ENCODE measurements around the gene VCL. TPM values are rescaled to one million over a fixed set of nuclear protein-coding genes. Genes with fewer than 3 reads are reported as not detected.
A peak's percentile ranks its signal among the peaks of the same experiment; 100 is the strongest.

VCL gene
- total and polyA plus RNA-seq, 2 donors, result 12.0 to 15.4 TPM

GRCh38 chr10:74097776-74098175, 99.9 kb downstream of the VCL start:
- H3K4me3 ChIP-seq (ENCODE audit: low read length in 2 of 2), result no peak overlapping the region
- no peak for DNase-seq (ENCODE audit: low read depth in 6 of 9, low spot score in 9 of 9)
- WGBS, result 96% methylated on average over 9 of the region's 9 CpGs
- no peak overlapping the region for H3K27ac ChIP-seq (ENCODE audit: low read depth in 1 of 2, low read length in 1 of 2)
- H3K36me3 ChIP-seq (ENCODE audit: control insufficient read depth in 2 of 2, insufficient read depth in 2 of 2, low read length in 1 of 2), result no peaks in the 10 kb centered on the region
- H3K4me1 ChIP-seq (ENCODE audit: control insufficient read depth in 2 of 2, insufficient read depth in 2 of 2, low read length in 2 of 2), result no peaks in the 10 kb centered on the region
- H3K9me3 ChIP-seq (ENCODE audit: control insufficient read depth in 2 of 2, insufficient read depth in 1 of 2, low read length in 1 of 2), result no peaks in the 10 kb centered on the region
- no peaks in the 10 kb centered on the region for H3K27me3 ChIP-seq (ENCODE audit: control insufficient read depth in 2 of 2, insufficient read depth in 1 of 2, low read length in 1 of 2)

DNA sequence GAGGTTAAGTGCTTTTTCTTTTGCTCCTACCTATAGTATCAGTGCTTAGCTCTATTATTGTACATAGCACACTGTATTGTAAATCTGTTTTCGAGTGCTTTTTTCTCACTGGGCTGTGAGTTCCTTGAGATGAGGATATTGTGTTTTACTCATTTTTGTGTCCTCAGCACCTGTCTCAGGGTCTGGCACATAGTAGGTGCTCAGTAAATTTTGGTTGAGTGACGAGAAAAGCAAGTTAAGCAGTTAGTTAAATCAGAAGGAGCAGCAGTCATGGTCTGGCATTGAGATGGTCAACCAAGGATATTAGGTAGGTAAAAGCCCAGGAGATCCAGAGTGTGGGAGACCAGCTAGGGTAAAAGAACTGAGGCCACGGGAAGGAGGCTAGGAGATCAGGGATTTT, 101.5 kb downstream of the VCL start:
- H3K27me3 ChIP-seq (ENCODE audit: control insufficient read depth in 2 of 2, insufficient read depth in 1 of 2, low read length in 1 of 2), result no peaks in the 10 kb centered on the region
- no peaks in the 10 kb centered on the region for H3K4me1 ChIP-seq (ENCODE audit: control insufficient read depth in 2 of 2, insufficient read depth in 2 of 2, low read length in 2 of 2)
- no peaks in the 10 kb centered on the region for H3K36me3 ChIP-seq (ENCODE audit: control insufficient read depth in 2 of 2, insufficient read depth in 2 of 2, low read length in 1 of 2)
- no peak overlapping the region for H3K4me3 ChIP-seq (ENCODE audit: low read length in 2 of 2)
- no peaks in the 10 kb centered on the region for H3K9me3 ChIP-seq (ENCODE audit: control insufficient read depth in 2 of 2, insufficient read depth in 1 of 2, low read length in 1 of 2)
- no peak overlapping the region for H3K27ac ChIP-seq (ENCODE audit: low read depth in 1 of 2, low read length in 1 of 2)
- DNase-seq (ENCODE audit: low read depth in 6 of 9, low spot score in 9 of 9), result no peak
- WGBS, result 98% methylated on average over 3 of the region's 3 CpGs

GRCh38 chr10:74099836-74100235, 101.9 kb downstream of the VCL start:
- Histone ChIP-seq H3K9me3 (ENCODE audit: control insufficient read depth in 2 of 2, insufficient read depth in 1 of 2, low read length in 1 of 2) (no peaks in the 10 kb centered on the region), H3K27ac (ENCODE audit: low read depth in 1 of 2, low read length in 1 of 2) (no peak overlapping the region), H3K27me3 (ENCODE audit: control insufficient read depth in 2 of 2, insufficient read depth in 1 of 2, low read length in 1 of 2) (no peaks in the 10 kb centered on the region), H3K36me3 (ENCODE audit: control insufficient read depth in 2 of 2, insufficient read depth in 2 of 2, low read length in 1 of 2) (peaks cover 0 to 2% of the 10 kb centered on the region in 2 donors), H3K4me3 (ENCODE audit: low read length in 2 of 2) (no peak overlapping the region), H3K4me1 (ENCODE audit: control insufficient read depth in 2 of 2, insufficient read depth in 2 of 2, low read length in 2 of 2) (no peaks in the 10 kb centered on the region)
- no peak for DNase-seq (ENCODE audit: low read depth in 6 of 9, low spot score in 9 of 9)
- 92% methylated on average over 3 of the region's 3 CpGs for WGBS

DNA sequence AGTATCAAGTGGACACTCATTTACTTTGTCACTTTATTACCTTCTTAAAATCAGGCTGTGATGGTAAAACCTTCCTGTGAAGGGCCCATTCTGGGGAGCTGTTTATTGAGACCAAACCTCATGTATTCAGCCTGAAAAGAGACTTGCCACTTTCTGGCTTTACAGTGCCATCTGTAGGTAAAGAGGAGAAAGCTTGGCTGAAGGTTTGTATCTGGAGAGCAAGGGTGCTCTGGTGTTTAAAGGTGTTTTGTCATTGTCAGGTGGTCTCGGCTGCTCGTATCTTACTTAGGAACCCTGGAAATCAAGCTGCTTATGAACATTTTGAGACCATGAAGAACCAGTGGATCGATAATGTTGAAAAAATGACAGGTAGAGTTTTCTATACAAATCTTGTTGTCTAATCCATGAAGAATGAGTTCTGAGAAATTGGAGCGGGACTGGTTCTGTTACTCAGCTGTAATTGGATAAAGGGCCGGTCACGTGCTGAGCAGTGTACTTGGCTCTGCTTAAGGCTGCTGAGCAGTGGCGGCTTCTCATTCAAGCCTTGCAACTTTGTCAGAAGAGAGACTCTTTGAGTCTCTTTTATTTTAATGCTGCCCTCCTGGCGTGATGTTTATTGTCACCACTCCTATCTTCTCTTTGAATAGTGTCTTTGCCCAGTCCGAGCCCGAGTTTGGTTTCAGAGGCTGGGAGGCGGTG, 105.8 kb downstream of the VCL start:
- no peak overlapping the region for H3K27ac ChIP-seq (ENCODE audit: low read depth in 1 of 2, low read length in 1 of 2)
- H3K9me3 ChIP-seq (ENCODE audit: control insufficient read depth in 2 of 2, insufficient read depth in 1 of 2, low read length in 1 of 2), result no peaks in the 10 kb centered on the region
- 98% methylated on average over 11 of the region's 11 CpGs for WGBS
- DNase-seq (ENCODE audit: low read depth in 6 of 9, low spot score in 9 of 9), result peak in 2 of 9 donors; percentile 16 to 36
- H3K4me1 ChIP-seq (ENCODE audit: control insufficient read depth in 2 of 2, insufficient read depth in 2 of 2, low read length in 2 of 2), result no peaks in the 10 kb centered on the region
- H3K36me3 ChIP-seq (ENCODE audit: control insufficient read depth in 2 of 2, insufficient read depth in 2 of 2, low read length in 1 of 2), result peaks cover 0 to 21% of the 10 kb centered on the region in 2 donors
- no peak overlapping the region for H3K4me3 ChIP-seq (ENCODE audit: low read length in 2 of 2)
- H3K27me3 ChIP-seq (ENCODE audit: control insufficient read depth in 2 of 2, insufficient read depth in 1 of 2, low read length in 1 of 2), result no peaks in the 10 kb centered on the region

DNA sequence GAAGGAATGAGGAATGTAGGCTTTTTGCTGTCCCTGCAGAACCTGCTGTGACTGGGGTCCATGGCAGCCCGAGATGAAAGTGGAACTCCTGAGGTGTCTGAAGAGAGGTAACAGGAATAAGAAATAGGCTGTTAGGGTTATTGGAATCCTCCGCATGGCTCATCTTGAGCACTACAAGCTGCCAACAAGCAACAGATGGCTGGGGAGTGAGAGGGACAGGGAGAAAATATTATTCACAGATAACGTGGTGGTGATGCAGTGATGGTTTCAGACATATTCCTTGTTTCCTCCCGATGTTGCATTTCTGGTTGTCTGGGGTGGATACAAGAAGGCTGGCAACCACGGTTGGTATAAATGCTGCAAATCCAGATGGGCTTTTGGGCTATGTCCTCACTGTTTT, 106.6 kb downstream of the VCL start:
- peaks cover 4 to 29% of the 10 kb centered on the region in 2 donors for H3K36me3 ChIP-seq (ENCODE audit: control insufficient read depth in 2 of 2, insufficient read depth in 2 of 2, low read length in 1 of 2)
- H3K27ac ChIP-seq (ENCODE audit: low read depth in 1 of 2, low read length in 1 of 2), result no peak overlapping the region
- no peaks in the 10 kb centered on the region for H3K27me3 ChIP-seq (ENCODE audit: control insufficient read depth in 2 of 2, insufficient read depth in 1 of 2, low read length in 1 of 2)
- WGBS, result 97% methylated on average over 5 of the region's 5 CpGs
- H3K9me3 ChIP-seq (ENCODE audit: control insufficient read depth in 2 of 2, insufficient read depth in 1 of 2, low read length in 1 of 2), result no peaks in the 10 kb centered on the region
- no peak for DNase-seq (ENCODE audit: low read depth in 6 of 9, low spot score in 9 of 9)
- no peak overlapping the region for H3K4me3 ChIP-seq (ENCODE audit: low read length in 2 of 2)
- H3K4me1 ChIP-seq (ENCODE audit: control insufficient read depth in 2 of 2, insufficient read depth in 2 of 2, low read length in 2 of 2), result no peaks in the 10 kb centered on the region

- no peak overlapping the region for H3K4me3 ChIP-seq (ENCODE audit: low read length in 2 of 2)
- H3K9me3 ChIP-seq (ENCODE audit: control insufficient read depth in 2 of 2, insufficient read depth in 1 of 2, low read length in 1 of 2), result no peaks in the 10 kb centered on the region
- WGBS, result 97% methylated on average over 8 of the region's 8 CpGs
- peaks cover 4 to 32% of the 10 kb centered on the region in 2 donors for H3K36me3 ChIP-seq (ENCODE audit: control insufficient read depth in 2 of 2, insufficient read depth in 2 of 2, low read length in 1 of 2)
- no peaks in the 10 kb centered on the region for H3K27me3 ChIP-seq (ENCODE audit: control insufficient read depth in 2 of 2, insufficient read depth in 1 of 2, low read length in 1 of 2)
- H3K27ac ChIP-seq (ENCODE audit: low read depth in 1 of 2, low read length in 1 of 2), result no peak overlapping the region
- H3K4me1 ChIP-seq (ENCODE audit: control insufficient read depth in 2 of 2, insufficient read depth in 2 of 2, low read length in 2 of 2), result no peaks in the 10 kb centered on the region
- no peak for DNase-seq (ENCODE audit: low read depth in 6 of 9, low spot score in 9 of 9)
Observed at GRCh38 chr10:74104996-74105395, 107.1 kb downstream of the VCL start.

GRCh38 chr10:74107391-74107790, 109.5 kb downstream of the VCL start:
- Histone ChIP-seq H3K4me3 (ENCODE audit: low read length in 2 of 2) (no peak overlapping the region), H3K27me3 (ENCODE audit: control insufficient read depth in 2 of 2, insufficient read depth in 1 of 2, low read length in 1 of 2) (no peaks in the 10 kb centered on the region), H3K36me3 (ENCODE audit: control insufficient read depth in 2 of 2, insufficient read depth in 2 of 2, low read length in 1 of 2) (peaks cover 12 to 50% of the 10 kb centered on the region in 2 donors), H3K4me1 (ENCODE audit: control insufficient read depth in 2 of 2, insufficient read depth in 2 of 2, low read length in 2 of 2) (no peaks in the 10 kb centered on the region), H3K27ac (ENCODE audit: low read depth in 1 of 2, low read length in 1 of 2) (no peak overlapping the region), H3K9me3 (ENCODE audit: control insufficient read depth in 2 of 2, insufficient read depth in 1 of 2, low read length in 1 of 2) (peaks cover 0 to 2% of the 10 kb centered on the region in 2 donors)
- no peak for DNase-seq (ENCODE audit: low read depth in 6 of 9, low spot score in 9 of 9)
- WGBS, result 97% methylated on average over 4 of the region's 4 CpGs

GRCh38 chr10:74109452-74109851, 111.5 kb downstream of the VCL start:
- Histone ChIP-seq H3K27me3 (ENCODE audit: control insufficient read depth in 2 of 2, insufficient read depth in 1 of 2, low read length in 1 of 2) (no peaks in the 10 kb centered on the region), H3K4me1 (ENCODE audit: control insufficient read depth in 2 of 2, insufficient read depth in 2 of 2, low read length in 2 of 2) (no peaks in the 10 kb centered on the region), H3K4me3 (ENCODE audit: low read length in 2 of 2) (no peak overlapping the region), H3K36me3 (ENCODE audit: control insufficient read depth in 2 of 2, insufficient read depth in 2 of 2, low read length in 1 of 2) (peaks cover 23 to 64% of the 10 kb centered on the region in 2 donors), H3K9me3 (ENCODE audit: control insufficient read depth in 2 of 2, insufficient read depth in 1 of 2, low read length in 1 of 2) (peaks cover 0 to 2% of the 10 kb centered on the region in 2 donors), H3K27ac (ENCODE audit: low read depth in 1 of 2, low read length in 1 of 2) (no peak overlapping the region)
- DNase-seq (ENCODE audit: low read depth in 6 of 9, low spot score in 9 of 9), result no peak

- H3K9me3 ChIP-seq (ENCODE audit: control insufficient read depth in 2 of 2, insufficient read depth in 1 of 2, low read length in 1 of 2), result peaks cover 0 to 2% of the 10 kb centered on the region in 2 donors
- H3K27me3 ChIP-seq (ENCODE audit: control insufficient read depth in 2 of 2, insufficient read depth in 1 of 2, low read length in 1 of 2), result no peaks in the 10 kb centered on the region
- WGBS, result 96% methylated on average over 1 of the region's 1 CpG
- H3K4me3 ChIP-seq (ENCODE audit: low read length in 2 of 2), result no peak overlapping the region
- H3K36me3 ChIP-seq (ENCODE audit: control insufficient read depth in 2 of 2, insufficient read depth in 2 of 2, low read length in 1 of 2), result peaks cover 30 to 66% of the 10 kb centered on the region in 2 donors
- no peaks in the 10 kb centered on the region for H3K4me1 ChIP-seq (ENCODE audit: control insufficient read depth in 2 of 2, insufficient read depth in 2 of 2, low read length in 2 of 2)
- H3K27ac ChIP-seq (ENCODE audit: low read depth in 1 of 2, low read length in 1 of 2), result no peak overlapping the region
- DNase-seq (ENCODE audit: low read depth in 6 of 9, low spot score in 9 of 9), result no peak
Observed at GRCh38 chr10:74110120-74110519, 112.2 kb downstream of the VCL start.
